H9 (cell line): Measurements from ENCODE around the gene ARF1. TPM values are rescaled to one million over a fixed set of nuclear protein-coding genes. Genes with fewer than 3 reads are reported as not detected.

Experiments used
- DNase-seq: peaks from one replicate; pipeline ENCODE4 v3.0.0-alpha.2; 2017
- H2AFZ ChIP-seq: one replicate; pipeline ENCODE4 v1.6.1; 2013; ENCODE audit warnings: mild to moderate bottlenecking, low read length, control low read depth, moderate library complexity
- H2AK5ac ChIP-seq: 2 replicates; pipeline ENCODE4 v1.6.1; 2013; ENCODE audit warnings: low read length, control low read depth, mixed read lengths; ENCODE audit not compliant: insufficient read length
- H2BK120ac ChIP-seq: one replicate; pipeline ENCODE4 v1.6.1; 2013; ENCODE audit warnings: low read depth, mild to moderate bottlenecking, low read length, control low read depth, inconsistent platforms; ENCODE audit not compliant: poor library complexity, severe bottlenecking
- H2BK12ac ChIP-seq: 2 replicates; pipeline ENCODE4 v1.6.1; 2013; ENCODE audit warnings: low read length, control low read depth, mixed read lengths, low read depth; ENCODE audit not compliant: insufficient read length
- H2BK15ac ChIP-seq: 2 replicates; pipeline ENCODE4 v1.6.1; 2013; ENCODE audit warnings: low read depth, low read length, control low read depth
- H2BK20ac ChIP-seq: one replicate; pipeline ENCODE4 v1.6.1; 2013; ENCODE audit warnings: low read depth, mild to moderate bottlenecking, low read length, control low read depth, inconsistent platforms; ENCODE audit not compliant: poor library complexity, severe bottlenecking
- H2BK5ac ChIP-seq: 2 replicates; pipeline ENCODE4 v1.6.1; 2013; ENCODE audit warnings: low read length, control low read depth, mixed read lengths; ENCODE audit not compliant: insufficient read length
- H3K14ac ChIP-seq: 2 replicates; pipeline ENCODE4 v1.6.1; 2013; ENCODE audit warnings: low read length, control low read depth; ENCODE audit not compliant: insufficient read depth
- H3K18ac ChIP-seq: 2 replicates; pipeline ENCODE4 v1.6.1; 2013; ENCODE audit warnings: low read depth, mild to moderate bottlenecking, mixed read lengths, low read length, control low read depth; ENCODE audit not compliant: insufficient read length
- H3K23ac ChIP-seq: 2 replicates; pipeline ENCODE4 v1.6.1; 2013; ENCODE audit warnings: low read length, control low read depth, mixed read lengths, low read depth; ENCODE audit not compliant: insufficient read length
- H3K23me2 ChIP-seq: 2 replicates; pipeline ENCODE4 v1.6.1; 2013; ENCODE audit warnings: low read depth, mild to moderate bottlenecking, mixed read lengths, low read length, control low read depth; ENCODE audit not compliant: insufficient read length, poor library complexity, severe bottlenecking
- H3K27ac ChIP-seq: 2 replicates; pipeline ENCODE4 v1.5.1; 2013; ENCODE audit warnings: low read length, control low read depth, mixed read lengths, low read depth; ENCODE audit not compliant: insufficient read length
- H3K27me3 ChIP-seq: 2 replicates; pipeline ENCODE4 v1.6.1; 2013; ENCODE audit warnings: low read length, control low read depth, inconsistent platforms; ENCODE audit not compliant: insufficient read depth
- H3K4ac ChIP-seq: 2 replicates; pipeline ENCODE4 v1.6.1; 2013; ENCODE audit warnings: low read depth, mild to moderate bottlenecking, control low read depth, inconsistent platforms, low read length, moderate library complexity
- H3K4me1 ChIP-seq: 2 replicates; pipeline ENCODE4 v1.6.1; 2013; ENCODE audit warnings: low read length, control low read depth, inconsistent platforms; ENCODE audit not compliant: insufficient read depth
- H3K4me2 ChIP-seq: 2 replicates; pipeline ENCODE4 v1.6.1; 2013; ENCODE audit warnings: low read length, control low read depth, mixed read lengths; ENCODE audit not compliant: insufficient read length, insufficient read depth
- H3K56ac ChIP-seq: 2 replicates; pipeline ENCODE4 v1.6.1; 2013; ENCODE audit warnings: low read depth, mild to moderate bottlenecking, mixed read lengths, low read length, control low read depth; ENCODE audit not compliant: insufficient read length
- H3K79me1 ChIP-seq: 2 replicates; pipeline ENCODE4 v1.6.1; 2013; ENCODE audit warnings: low read depth, mild to moderate bottlenecking, moderate library complexity, low read length, control low read depth, inconsistent platforms; ENCODE audit not compliant: insufficient read depth, poor library complexity, severe bottlenecking
- H3K79me2 ChIP-seq: 2 replicates; pipeline ENCODE4 v1.6.1; 2013; ENCODE audit warnings: low read length, control low read depth, inconsistent platforms; ENCODE audit not compliant: insufficient read depth
- H3K9ac ChIP-seq: 2 replicates; pipeline ENCODE4 v1.6.1; 2013; ENCODE audit warnings: low read length, control low read depth, mixed read lengths; ENCODE audit not compliant: insufficient read length; ENCODE audit errors: extremely low read depth
- H3K9me3 ChIP-seq: one replicate; pipeline ENCODE4 v1.6.1; 2013; ENCODE audit warnings: low read depth, low read length, inconsistent platforms; ENCODE audit not compliant: control insufficient read depth
- H3T11ph ChIP-seq: one replicate; pipeline ENCODE4 v1.6.1; 2013; ENCODE audit warnings: mild to moderate bottlenecking, low read length, control low read depth, inconsistent platforms
- H4K20me1 ChIP-seq: one replicate; pipeline ENCODE4 v1.6.1; 2013; ENCODE audit not compliant: control insufficient read depth, insufficient read length, insufficient read depth
- H4K5ac ChIP-seq: 2 replicates; pipeline ENCODE4 v1.6.1; 2013; ENCODE audit warnings: low read depth, mild to moderate bottlenecking, mixed read lengths, low read length, control low read depth; ENCODE audit not compliant: insufficient read length
- H4K8ac ChIP-seq: replicated peaks from 2 replicates; pipeline ENCODE4 v1.6.1; 2013; ENCODE audit warnings: low read length, control low read depth, mixed read lengths, low read depth; ENCODE audit not compliant: insufficient read length
- H4K91ac ChIP-seq: 2 replicates; pipeline ENCODE4 v1.6.1; 2013; ENCODE audit warnings: low read depth, mild to moderate bottlenecking, moderate library complexity, mixed read lengths, low read length, control low read depth; ENCODE audit not compliant: insufficient read length
- H3K27ac Mint-ChIP-seq, 3 experiments: 2 replicates in 2 of 3; 3 replicates in 1 of 3; pipeline ENCODE4 v1.8.0; 2020 to 2021; ENCODE audit warnings: mixed read lengths in 3 of 3, mild to moderate bottlenecking in 1 of 3, moderate library complexity in 1 of 3
- H3K27me3 Mint-ChIP-seq: 2 replicates; pipeline ENCODE4 v1.8.0; 2021; ENCODE audit warnings: low read depth, mild to moderate bottlenecking, moderate library complexity, mixed read lengths
- H3K36me3 Mint-ChIP-seq, 3 experiments: 2 replicates in 2 of 3; 3 replicates in 1 of 3; pipeline ENCODE4 v1.8.0; 2020 to 2021; ENCODE audit warnings: low read depth in 3 of 3, mixed read lengths in 3 of 3; ENCODE audit not compliant: insufficient read depth in 1 of 3
- H3K4me1 Mint-ChIP-seq, 2 experiments: 2 replicates each; pipeline ENCODE4 v1.8.0; 2020; ENCODE audit warnings: mixed read lengths in 2 of 2
- H3K4me3 Mint-ChIP-seq, 2 experiments: 2 replicates in 1 of 2; 3 replicates in 1 of 2; pipeline ENCODE4 v1.8.0; 2020 to 2021; ENCODE audit warnings: mild to moderate bottlenecking in 2 of 2, mixed read lengths in 2 of 2, moderate library complexity in 1 of 2
- H3K9me3 Mint-ChIP-seq, 2 experiments: 2 replicates in 1 of 2; 3 replicates in 1 of 2; pipeline ENCODE4 v1.8.0; 2020; ENCODE audit warnings: mild to moderate bottlenecking in 2 of 2, mixed read lengths in 2 of 2, moderate library complexity in 1 of 2
- CTCF ChIP-seq: fragments of 200-600 bp; sonication (generic); conservative IDR thresholded peaks from 3 replicates; pipeline ENCODE4 v1.8.0; 2021; ENCODE audit warnings: antibody characterized with exemption, mild to moderate bottlenecking
- WGBS: extraction: QIAGEN DNeasy Blood & Tissue Kit; methylation state at CpG from one replicate; pipeline ENCODE4 v1.1.7; 2013; ENCODE audit warnings: missing lambda C conversion rate, low lambda C conversion rate, mixed read lengths; ENCODE audit not compliant: insufficient read length; ENCODE audit errors: extremely low coverage; 5-methylcytosine and 5-hydroxymethylcytosine counted together
- total RNA-seq: library from RNA; stranded (reverse); gene quantifications from 2 replicates; pipeline ENCODE4 v1.2.1, GENCODE V29; 2021

Gene ARF1
- total RNA-seq, 1 experiment from 2014 or later, result 258 TPM

- Mint-ChIP-seq H3K36me3 (no peaks in the 10 kb centered on the region; a peak in 1 of 7 replicates), H3K4me1 (peaks cover 0 to 11% of the 10 kb centered on the region in 2 experiments; a peak in 2 of 4 replicates), H3K27ac (no peak overlapping the region), H3K4me3 (no peak overlapping the region), H3K27me3 (no peaks in the 10 kb centered on the region), H3K9me3 (no peaks in the 10 kb centered on the region)
- no CpG with 5 or more reads among the region's 20 CpGs for WGBS
- H3T11ph ChIP-seq, result no peak overlapping the region
- no peak overlapping the region for H3K9ac ChIP-seq
- no peak overlapping the region for H3K18ac ChIP-seq
- H3K4me1 ChIP-seq, result no peaks in the 10 kb centered on the region
- no peaks in the 10 kb centered on the region for H3K9me3 ChIP-seq
- H2BK15ac ChIP-seq, result no peak overlapping the region
- no peak for TF ChIP-seq CTCF
- no peak overlapping the region for H3K4me2 ChIP-seq
- DNase-seq, result no peak
- H4K20me1 ChIP-seq, result peaks cover 2% of the 10 kb centered on the region
- peaks cover 3% of the 10 kb centered on the region for H3K79me1 ChIP-seq
- H3K79me2 ChIP-seq, result peaks cover 7% of the 10 kb centered on the region; the same call in 1 of the 2 replicates
- H2BK5ac ChIP-seq, result no peak overlapping the region
- no peak overlapping the region for H2BK120ac ChIP-seq
- no peaks in the 10 kb centered on the region for H3K23me2 ChIP-seq
- H2BK12ac ChIP-seq, result no peak overlapping the region
- no peak overlapping the region for H3K23ac ChIP-seq
- H4K8ac ChIP-seq, result no peak overlapping the region
- no peak overlapping the region for H3K56ac ChIP-seq
- H3K14ac ChIP-seq, result no peak overlapping the region
- H3K27me3 ChIP-seq, result no peaks in the 10 kb centered on the region
- no peak overlapping the region for H2AK5ac ChIP-seq
- no peak overlapping the region for H3K27ac ChIP-seq
- H2AFZ ChIP-seq, result no peak overlapping the region
- H4K91ac ChIP-seq, result no peak overlapping the region
- H4K5ac ChIP-seq, result no peak overlapping the region
- no peak overlapping the region for H3K4ac ChIP-seq
- H2BK20ac ChIP-seq, result no peak overlapping the region
These were observed 64.7 kb downstream of the ARF1 start for GRCh38 chr1:228147151-228147693.
